Testis (tissue), 3 donors: ENCODE measurements around the gene LDB1. TPM values are rescaled to one million over a fixed set of nuclear protein-coding genes. Genes with fewer than 3 reads are reported as not detected.

ENCODE experiments used
- DNase-seq: peaks from one replicate; pipeline ENCODE4 v3.0.0-alpha.2; 2019
- H3K27ac ChIP-seq, 2 donors: fragments of 200-600 bp; sonication (generic); one replicate each; pipeline ENCODE4 v1.5.1; 2019
- H3K27me3 ChIP-seq: fragments of 200-600 bp; sonication (generic); one replicate; pipeline ENCODE4 v1.5.1; 2019
- H3K36me3 ChIP-seq: fragments of 200-600 bp; sonication (generic); one replicate; pipeline ENCODE4 v1.5.1; 2017; ENCODE audit warnings: low read depth; ENCODE audit errors: missing control alignments
- H3K4me1 ChIP-seq: fragments of 200-600 bp; sonication (generic); one replicate; pipeline ENCODE4 v1.5.1; 2019
- H3K4me3 ChIP-seq, 2 donors: fragments of 200-600 bp; sonication (generic); one replicate each; pipeline ENCODE4 v1.5.1; 2017 to 2019
- H3K9me3 ChIP-seq: fragments of 200-600 bp; sonication (generic); one replicate; pipeline ENCODE4 v1.5.1; 2017
- CTCF ChIP-seq, 3 experiments: fragments of 450-650 bp in 2 of 3; fragments of 200-600 bp in 1 of 3; sonication (generic) in 1 of 3; IDR thresholded peaks; one replicate each; pipeline ENCODE4 v1.5.1; 2016 to 2019; ENCODE audit warnings: antibody characterized with exemption in 3 of 3, mild to moderate bottlenecking in 2 of 3, moderate library complexity in 1 of 3
- POLR2A ChIP-seq: fragments of 450-650 bp; IDR thresholded peaks from one replicate; pipeline ENCODE4 v1.6.1; 2017; ENCODE audit warnings: antibody characterized with exemption, mild to moderate bottlenecking, moderate library complexity
- WGBS, 2 donors: methylation state at CpG; one replicate each; pipeline ENCODE4 v1.1.5; 2018; 5-methylcytosine and 5-hydroxymethylcytosine counted together
- intact Hi-C: fragments of 100-400 bp; cut with DNase I; formaldehyde crosslinking; loops from one replicate; pipeline ENCODE4 v1.15.1; 2023; ENCODE audit warnings: low total_unique reads
- polyA plus RNA-seq: library from polyadenylated mRNA; stranded (reverse); fragments of 350-450 nt; fragmentation: Illumina TruSeq; extraction: RNeasy Lipid Tissue Mini Kit (QIAGEN cat#74804); gene quantifications from one replicate; pipeline ENCODE4 v1.2.3, GENCODE V29; 2014; ENCODE audit warnings: low read depth, low replicate concordance; ENCODE audit not compliant: insufficient read depth
- total RNA-seq, 2 donors: library from RNA; depleted of rRNA; stranded (reverse); fragments of >200 nt; gene quantifications; one replicate each; pipeline ENCODE4 v1.2.3, GENCODE V29; 2016

The LDB1 gene
- total and polyA plus RNA-seq, 3 donors from 2014 or later: 64.2 to 90.5 (median 80.0) TPM

GRCh38 chr10:102067091-102067916 is 52.9 kb downstream of the LDB1 start:
- H3K9me3 ChIP-seq: no peaks in the 10 kb centered on the region
- H3K4me3 ChIP-seq: no peak overlapping the region
- no peaks in the 10 kb centered on the region for H3K36me3 ChIP-seq
- peaks cover 10% of the 10 kb centered on the region for H3K4me1 ChIP-seq
- intact Hi-C loops: no loop called here
- no peaks in the 10 kb centered on the region for H3K27me3 ChIP-seq
- no peak for DNase-seq
- H3K27ac ChIP-seq: no peak overlapping the region
- WGBS, 2 donors: 83 to 85% methylated on average over 9 to 18 of the region's 18 CpGs
- TF ChIP-seq POLR2A (no peak), CTCF (IDR thresholded peaks at IDR 0.05) (no peak)

GRCh38 chr10:102066399-102067088 is 53.6 kb downstream of the LDB1 start:
- intact Hi-C loops: no loop called here
- DNase-seq: no peak
- H3K4me1 ChIP-seq: peaks cover 10% of the 10 kb centered on the region
- H3K4me3 ChIP-seq: peak overlapping the region in 1 of 2 donors; percentile 93
- no peaks in the 10 kb centered on the region for H3K9me3 ChIP-seq
- TF ChIP-seq CTCF (IDR thresholded peaks at IDR 0.05): no peak
- no peak for TF ChIP-seq POLR2A
- 60 to 76% methylated on average over 1 to 16 of the region's 16 CpGs for WGBS, 2 donors
- peak overlapping the region in 1 of 2 donors; percentile 90 for H3K27ac ChIP-seq
- no peaks in the 10 kb centered on the region for H3K27me3 ChIP-seq
- no peaks in the 10 kb centered on the region for H3K36me3 ChIP-seq

GRCh38 chr10:102065561-102066398 is 54.4 kb downstream of the LDB1 start:
- intact Hi-C loops: no loop called here
- no peak for TF ChIP-seq POLR2A
- no peak for TF ChIP-seq CTCF (IDR thresholded peaks at IDR 0.05)
- 0 to 9% methylated on average over 1 to 37 of the region's 63 CpGs for WGBS, 2 donors

GRCh38 chr10:102064868-102065560 is 55.2 kb downstream of the LDB1 start, which contains the start of gene HPS6:
Gene HPS6, plus strand, starts transcription at chr10:102065349. Its CDS starts 126 bp downstream, at chr10:102065475.
- Histone ChIP-seq H3K4me3 (peak within 1 kb of the TSS; percentile 93 to 94), H3K36me3 (no peaks in the 10 kb centered on the region), H3K4me1 (peaks cover 10% of the 10 kb centered on the region), H3K9me3 (no peaks in the 10 kb centered on the region), H3K27ac (peak within 1 kb of the TSS; percentile 81 to 90), H3K27me3 (no peaks in the 10 kb centered on the region)
- intact Hi-C loops: no loop called here
- WGBS, 2 donors: 0 to 2% methylated on average over 22 to 32 of the region's 61 CpGs
- no peak for TF ChIP-seq POLR2A
- peak in 1 of 3 experiments; percentile 18 for TF ChIP-seq CTCF (IDR thresholded peaks at IDR 0.05)
- DNase-seq: peak; percentile 92

More at GRCh38 chr10:102065561-102066398, 54.4 kb downstream of the LDB1 start:
- peaks cover 10% of the 10 kb centered on the region for H3K4me1 ChIP-seq
- peak overlapping the region; percentile 81 to 90 for H3K27ac ChIP-seq
- H3K9me3 ChIP-seq: no peaks in the 10 kb centered on the region
- H3K36me3 ChIP-seq: no peaks in the 10 kb centered on the region
- H3K4me3 ChIP-seq: peak overlapping the region; percentile 93 to 94
- DNase-seq: no peak
- H3K27me3 ChIP-seq: no peaks in the 10 kb centered on the region
